Measurements from ENCODE around the gene TUBA1C.

TUBA1C gene

GRCh38 chr12:49264873-49265792, at the start of gene TUBA1C:
TSS of gene TUBA1C (plus strand) at chr12:49265082. CDS start at chr12:49265182, 100 bp downstream.
- no peak; the same call in 1 of the 2 replicates for TF ChIP-seq CTCF (conservative IDR thresholded peaks at IDR 0.05; ENCODE audit: low read length)
- H3K4me3 ChIP-seq (ENCODE audit: low read length), result peak within 1 kb of the TSS; percentile 89
- DNase-seq (ENCODE audit: low read depth), result peak; percentile 95

- no peak for TF ChIP-seq CTCF (conservative IDR thresholded peaks at IDR 0.05; ENCODE audit: low read length)
- DNase-seq (ENCODE audit: low read depth), result no peak
- no peak overlapping the region for H3K4me3 ChIP-seq (ENCODE audit: low read length)
Measured at GRCh38 chr12:49219417-49220026, 45.4 kb upstream of the TUBA1C start.

- DNase-seq (ENCODE audit: low read depth), result no peak
- no peak overlapping the region for H3K4me3 ChIP-seq (ENCODE audit: low read length)
- TF ChIP-seq CTCF (conservative IDR thresholded peaks at IDR 0.05; ENCODE audit: low read length), result no peak
Measured at GRCh38 chr12:49220972-49221371, 43.9 kb upstream of the TUBA1C start.

- peak overlapping the region; percentile 15 for H3K4me3 ChIP-seq (ENCODE audit: low read length)
- DNase-seq (ENCODE audit: low read depth), result no peak
- TF ChIP-seq CTCF (conservative IDR thresholded peaks at IDR 0.05; ENCODE audit: low read length), result no peak
Measured at GRCh38 chr12:49223122-49223521, 41.8 kb upstream of the TUBA1C start.

GRCh38 chr12:49223590-49224369, 41.1 kb upstream of the TUBA1C start:
- no peak overlapping the region for H3K4me3 ChIP-seq (ENCODE audit: low read length)
- no peak for DNase-seq (ENCODE audit: low read depth)
- TF ChIP-seq CTCF (conservative IDR thresholded peaks at IDR 0.05; ENCODE audit: low read length), result no peak

GRCh38 chr12:49225576-49226166, 39.2 kb upstream of the TUBA1C start:
- H3K4me3 ChIP-seq (ENCODE audit: low read length), result no peak overlapping the region
- DNase-seq (ENCODE audit: low read depth), result peak; percentile 20
- 0 out of 2 replicates have a peak, but pooled peaks have one; percentile 6 for TF ChIP-seq CTCF (conservative IDR thresholded peaks at IDR 0.05; ENCODE audit: low read length)

Measured in AG10803 (cell line).